Mesothelial cell of epicardium (in vitro differentiated cells): ENCODE measurements around the gene INO80. TPM values are rescaled to one million over a fixed set of nuclear protein-coding genes. Genes with fewer than 3 reads are reported as not detected.

ENCODE experiments used
- DNase-seq, 2 experiments: peaks; one replicate each; pipeline ENCODE4 v3.0.0; 2021; ENCODE audit warnings: low spot score in 2 of 2; ENCODE audit not compliant: unreplicated experiment in 2 of 2
- H3K27ac Mint-ChIP-seq: 2 replicates; pipeline ENCODE4 v1.8.0; 2021; ENCODE audit warnings: mixed read lengths
- H3K27me3 Mint-ChIP-seq: 2 replicates; pipeline ENCODE4 v1.8.0; 2021; ENCODE audit warnings: low read depth, mixed read lengths
- H3K36me3 Mint-ChIP-seq: 2 replicates; pipeline ENCODE4 v1.8.0; 2021; ENCODE audit warnings: mixed read lengths
- H3K4me1 Mint-ChIP-seq: 2 replicates; pipeline ENCODE4 v1.8.0; 2021; ENCODE audit warnings: mixed read lengths
- H3K4me3 Mint-ChIP-seq: 2 replicates; pipeline ENCODE4 v1.8.0; 2021; ENCODE audit warnings: mild to moderate bottlenecking, moderate library complexity, mixed read lengths
- H3K9me3 Mint-ChIP-seq: 2 replicates; pipeline ENCODE4 v1.8.0; 2021; ENCODE audit warnings: mixed read lengths
- total RNA-seq: library from RNA; stranded (reverse); gene quantifications from 3 replicates; pipeline ENCODE4 v1.2.1, GENCODE V29; 2021
- TF ChIP-seq, protein P1 (sequence below): fragments of 200-600 bp; sonication (generic); IDR thresholded peaks from one replicate; pipeline ENCODE4 v1.5.0; 2021; ENCODE audit warnings: antibody characterized with exemption; ENCODE audit not compliant: unreplicated experiment

INO80 gene
- total RNA-seq, 1 donor from 2014 or later, result 23.7 TPM

DNA sequence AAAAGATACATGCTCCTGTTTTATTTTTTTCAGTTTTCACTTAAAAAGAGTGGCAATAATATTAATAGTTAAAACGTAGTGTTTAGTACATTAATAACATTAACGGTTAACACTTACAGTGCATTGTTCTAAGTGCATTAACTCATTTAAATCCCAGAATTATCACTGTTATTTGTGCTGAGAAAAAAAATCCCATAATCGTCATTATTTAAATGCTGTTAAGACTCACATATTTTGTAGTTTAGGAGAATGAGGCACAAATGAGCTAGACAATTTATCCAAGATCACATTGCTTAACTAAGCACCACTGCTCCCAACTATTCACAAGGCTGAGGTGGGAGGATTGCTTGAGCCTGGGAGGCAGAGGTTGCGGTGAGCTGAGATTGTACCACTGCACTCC lies 127.9 kb downstream of the INO80 start:
- TF ChIP-seq, protein P1, sequence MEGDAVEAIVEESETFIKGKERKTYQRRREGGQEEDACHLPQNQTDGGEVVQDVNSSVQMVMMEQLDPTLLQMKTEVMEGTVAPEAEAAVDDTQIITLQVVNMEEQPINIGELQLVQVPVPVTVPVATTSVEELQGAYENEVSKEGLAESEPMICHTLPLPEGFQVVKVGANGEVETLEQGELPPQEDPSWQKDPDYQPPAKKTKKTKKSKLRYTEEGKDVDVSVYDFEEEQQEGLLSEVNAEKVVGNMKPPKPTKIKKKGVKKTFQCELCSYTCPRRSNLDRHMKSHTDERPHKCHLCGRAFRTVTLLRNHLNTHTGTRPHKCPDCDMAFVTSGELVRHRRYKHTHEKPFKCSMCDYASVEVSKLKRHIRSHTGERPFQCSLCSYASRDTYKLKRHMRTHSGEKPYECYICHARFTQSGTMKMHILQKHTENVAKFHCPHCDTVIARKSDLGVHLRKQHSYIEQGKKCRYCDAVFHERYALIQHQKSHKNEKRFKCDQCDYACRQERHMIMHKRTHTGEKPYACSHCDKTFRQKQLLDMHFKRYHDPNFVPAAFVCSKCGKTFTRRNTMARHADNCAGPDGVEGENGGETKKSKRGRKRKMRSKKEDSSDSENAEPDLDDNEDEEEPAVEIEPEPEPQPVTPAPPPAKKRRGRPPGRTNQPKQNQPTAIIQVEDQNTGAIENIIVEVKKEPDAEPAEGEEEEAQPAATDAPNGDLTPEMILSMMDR, result no peak
- H3K9me3 Mint-ChIP-seq, result no peaks in the 10 kb centered on the region
- H3K4me1 Mint-ChIP-seq, result peaks cover 22% of the 10 kb centered on the region
- DNase-seq, result no peak
- H3K36me3 Mint-ChIP-seq, result peaks cover 44% of the 10 kb centered on the region
- no peaks in the 10 kb centered on the region for H3K27me3 Mint-ChIP-seq
- H3K27ac Mint-ChIP-seq, result no peak overlapping the region
- no peak overlapping the region for H3K4me3 Mint-ChIP-seq

- TF ChIP-seq, protein P1, result no peak
- Mint-ChIP-seq H3K27me3 (no peaks in the 10 kb centered on the region), H3K36me3 (peaks cover 53% of the 10 kb centered on the region), H3K4me1 (peaks cover 11% of the 10 kb centered on the region), H3K27ac (no peak overlapping the region), H3K4me3 (no peak overlapping the region), H3K9me3 (no peaks in the 10 kb centered on the region)
- no peak for DNase-seq
Observed at GRCh38 chr15:40986820-40987219, 129.3 kb downstream of the INO80 start.

DNA sequence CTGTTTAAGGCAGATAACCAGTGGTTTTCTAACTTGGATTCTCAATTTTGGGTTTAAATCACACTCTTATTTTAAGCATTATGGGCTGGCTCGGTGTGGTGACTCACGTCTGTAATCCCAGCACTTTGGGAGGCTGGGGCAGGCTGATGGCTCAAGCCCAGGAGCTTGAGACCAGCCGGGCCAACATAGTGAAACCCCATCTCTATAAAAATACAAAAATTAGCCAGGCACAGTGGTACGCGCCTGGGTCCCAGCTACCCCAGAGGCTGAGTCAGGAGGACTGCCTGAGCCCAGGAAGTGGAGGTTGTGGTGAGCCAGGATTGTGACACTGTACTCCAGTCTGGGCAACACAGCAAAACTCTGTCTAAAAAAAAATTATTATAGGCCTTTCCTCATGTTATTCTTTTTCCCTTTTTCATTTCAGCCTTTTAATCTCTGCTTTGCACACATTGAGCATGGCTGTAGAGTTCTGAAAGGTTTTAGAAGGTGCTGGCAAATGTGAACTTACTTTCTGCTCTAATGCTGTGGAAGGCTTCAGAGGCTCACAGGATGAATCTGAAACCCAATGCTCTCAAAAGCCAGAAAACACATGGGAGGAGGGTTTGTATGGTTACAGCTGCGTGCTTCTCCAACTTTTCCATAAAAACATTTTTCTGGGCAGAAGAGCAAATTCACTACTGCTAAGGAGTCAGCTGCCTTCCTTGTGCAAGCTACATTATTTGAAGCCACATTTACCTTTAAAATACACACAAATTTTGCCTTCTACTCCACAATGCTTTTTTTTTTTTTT lies 130.3 kb downstream of the INO80 start:
- Mint-ChIP-seq H3K36me3 (peaks cover 52% of the 10 kb centered on the region), H3K27ac (no peak overlapping the region)

GRCh38 chr15:40984964-40985363 lies 131.1 kb downstream of the INO80 start:
- Mint-ChIP-seq H3K27me3 (no peaks in the 10 kb centered on the region), H3K4me3 (no peak overlapping the region), H3K27ac (no peak overlapping the region), H3K36me3 (peaks cover 50% of the 10 kb centered on the region), H3K9me3 (no peaks in the 10 kb centered on the region), H3K4me1 (peaks cover 6% of the 10 kb centered on the region)
- TF ChIP-seq, protein P1, result no peak
- no peak for DNase-seq

More for the DNA sequence above, 130.3 kb downstream of the INO80 start:
- H3K4me3 Mint-ChIP-seq, result no peak overlapping the region
- peaks cover 6% of the 10 kb centered on the region for H3K4me1 Mint-ChIP-seq
- H3K27me3 Mint-ChIP-seq, result no peaks in the 10 kb centered on the region
- TF ChIP-seq, protein P1, result no peak
- no peaks in the 10 kb centered on the region for H3K9me3 Mint-ChIP-seq
- DNase-seq, result no peak

- Mint-ChIP-seq H3K4me3 (no peak overlapping the region), H3K27ac (no peak overlapping the region), H3K36me3 (peaks cover 49% of the 10 kb centered on the region), H3K9me3 (no peaks in the 10 kb centered on the region), H3K27me3 (no peaks in the 10 kb centered on the region), H3K4me1 (peaks cover 6% of the 10 kb centered on the region)
- TF ChIP-seq, protein P1, result no peak
- no peak for DNase-seq
Observed at GRCh38 chr15:40984406-40984805, 131.7 kb downstream of the INO80 start.
